GM10847 (cell line): ENCODE results near the gene PTPN2.

Experiments used
- POLR2A ChIP-seq: IDR thresholded peaks from 2 replicates; pipeline ENCODE4 v1.6.1; 2011; ENCODE audit not compliant: insufficient read length; ENCODE audit errors: extremely low read depth

The PTPN2 gene

GRCh38 chr18:12883684-12884405 is at the start of gene PTPN2:
TSS of gene PTPN2 (minus strand) at chr18:12884237. CDS start at chr18:12884141, 96 bp downstream.
- TF ChIP-seq POLR2A, result peak; percentile 94

GRCh38 chr18:12933327-12933726 is 49.3 kb upstream of the PTPN2 start:
- no peak for TF ChIP-seq POLR2A

- no peak for TF ChIP-seq POLR2A
Measured at GRCh38 chr18:12930908-12931307, 46.9 kb upstream of the PTPN2 start.

GRCh38 chr18:12930376-12930775 is 46.3 kb upstream of the PTPN2 start:
- TF ChIP-seq POLR2A, result no peak

- no peak for TF ChIP-seq POLR2A
Measured at GRCh38 chr18:12929477-12930083, 45.5 kb upstream of the PTPN2 start.

GRCh38 chr18:12928641-12929040 is 44.6 kb upstream of the PTPN2 start:
- no peak for TF ChIP-seq POLR2A

- no peak for TF ChIP-seq POLR2A
Measured at GRCh38 chr18:12928206-12928605, 44.2 kb upstream of the PTPN2 start.

GRCh38 chr18:12924616-12925015 is 40.6 kb upstream of the PTPN2 start:
- no peak for TF ChIP-seq POLR2A

- TF ChIP-seq POLR2A, result no peak
Measured at GRCh38 chr18:12922266-12922665, 38.2 kb upstream of the PTPN2 start.

- TF ChIP-seq POLR2A, result no peak
Measured at GRCh38 chr18:12921178-12921577, 37.1 kb upstream of the PTPN2 start.

GRCh38 chr18:12911929-12912703 is 28.1 kb upstream of the PTPN2 start:
- no peak for TF ChIP-seq POLR2A

- no peak for TF ChIP-seq POLR2A
Measured at GRCh38 chr18:12911025-12911928, 27.2 kb upstream of the PTPN2 start.

- no peak for TF ChIP-seq POLR2A
Measured at GRCh38 chr18:12908706-12909105, 24.7 kb upstream of the PTPN2 start.

GRCh38 chr18:12907258-12907925 is 23.4 kb upstream of the PTPN2 start:
- TF ChIP-seq POLR2A, result no peak
